Retina (tissue), 1 donor: ENCODE data around the gene THADA.
"Not testable (repeated sequence)": the region's sequence is repeated elsewhere in the genome, so short reads cannot be mapped to it uniquely, and the experiment has no call there.

Experiments
- DNase-seq: peaks from one replicate; pipeline ENCODE4 v3.0.0-alpha.2; 2016

THADA gene

GRCh38 chr2:43410055-43410604, 185.7 kb downstream of the THADA start:
- no peak for DNase-seq

GRCh38 chr2:43408407-43409160, 187.3 kb downstream of the THADA start:
- DNase-seq: no peak

DNA sequence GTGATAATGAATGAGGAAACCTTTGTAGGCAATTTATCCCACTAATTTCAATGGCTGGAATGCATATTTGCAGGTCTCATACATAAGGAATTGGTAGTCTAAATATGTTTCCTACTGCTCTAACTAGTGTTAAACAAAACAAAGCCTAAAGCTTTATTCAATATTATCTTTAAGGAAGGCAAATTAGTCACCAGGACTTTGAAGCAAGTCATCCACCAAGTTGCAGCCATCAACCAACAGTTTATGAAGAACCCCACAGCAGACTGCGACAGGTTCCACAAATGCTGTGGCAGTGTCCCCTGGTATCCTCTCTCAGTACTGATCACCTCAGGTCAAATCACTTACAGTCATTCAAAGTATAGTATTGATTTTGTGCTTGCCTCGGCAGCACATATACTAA, 187.9 kb downstream of the THADA start:
- DNase-seq: no peak

GRCh38 chr2:43406651-43407279, 189.1 kb downstream of the THADA start:
- DNase-seq: no peak

DNA sequence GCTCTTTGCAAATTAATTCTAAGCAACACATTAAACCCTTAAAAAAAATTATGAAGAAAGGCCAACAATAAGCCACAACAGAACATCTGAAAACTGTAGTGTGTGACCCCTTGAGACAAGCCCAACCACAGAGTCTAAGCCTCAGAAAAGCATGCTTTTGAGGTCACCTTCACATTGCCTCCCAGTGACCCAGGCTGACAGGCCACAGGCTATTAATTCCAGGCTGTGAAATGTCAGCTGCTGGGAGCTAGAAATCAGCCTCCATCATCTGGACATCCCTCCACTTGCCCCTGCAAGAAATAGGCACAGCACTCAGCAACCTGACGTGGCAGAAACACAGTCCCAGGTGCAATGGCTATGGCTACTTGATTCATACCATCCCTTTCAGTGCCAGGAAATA, 190.0 kb downstream of the THADA start:
- peak; percentile 11 for DNase-seq

GRCh38 chr2:43402452-43402937, 193.3 kb downstream of the THADA start:
- DNase-seq: no peak

GRCh38 chr2:43402002-43402401, 193.8 kb downstream of the THADA start:
- DNase-seq: no peak

DNA sequence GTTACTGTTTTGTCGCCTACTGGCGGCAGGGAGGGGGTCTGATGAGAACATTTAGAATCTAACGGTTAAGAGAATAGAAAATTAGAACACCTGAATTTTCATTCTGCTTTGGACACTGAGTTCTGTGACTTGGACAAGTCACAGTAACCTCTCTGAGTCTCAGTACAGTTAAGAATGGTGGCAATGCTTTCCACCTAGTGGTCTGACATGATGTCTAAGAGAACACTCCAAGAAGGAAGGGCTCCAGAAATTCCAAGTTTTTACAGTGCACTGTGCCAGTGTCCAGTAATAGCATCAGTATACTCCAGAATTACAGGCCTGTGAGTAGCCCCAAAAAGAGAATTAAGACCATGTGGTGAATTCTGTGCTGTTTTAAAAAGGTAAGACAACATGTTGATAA, 195.3 kb downstream of the THADA start:
- DNase-seq: no peak

DNA sequence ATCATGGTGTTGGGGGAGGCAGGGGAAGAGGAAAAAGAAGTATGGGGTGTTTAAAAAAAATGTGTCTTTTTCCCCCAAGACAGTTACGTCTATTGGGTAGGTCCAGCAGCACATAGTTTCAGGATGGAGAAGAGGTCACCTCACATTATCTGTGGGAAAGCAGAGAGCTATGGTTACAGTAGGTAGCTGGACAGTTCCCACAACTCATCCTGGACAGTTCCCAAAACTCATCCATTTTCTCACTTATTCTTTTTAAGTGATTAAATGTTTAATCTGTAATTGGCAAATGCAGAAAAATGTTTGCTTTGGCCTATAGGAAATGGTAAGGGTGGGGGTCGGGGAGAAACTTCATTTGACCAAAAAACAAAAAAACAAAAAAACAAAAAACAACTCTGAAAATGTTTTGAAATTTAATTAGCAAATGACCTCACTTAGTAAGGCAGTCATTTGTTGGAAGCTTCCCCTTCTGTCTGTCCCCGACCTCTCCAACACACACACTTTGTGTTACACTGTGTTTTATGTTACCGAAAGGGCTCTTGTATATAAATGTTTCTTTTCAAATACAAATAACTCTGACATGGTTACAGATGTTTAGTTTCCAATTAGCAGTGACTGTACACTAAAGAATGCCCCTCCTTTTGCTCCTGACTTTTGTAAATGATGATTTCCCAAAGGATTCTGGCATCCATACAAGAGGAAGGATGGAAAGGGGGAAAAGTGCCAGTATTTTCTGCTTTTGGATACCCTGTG, 196.1 kb downstream of the THADA start:
- no peak for DNase-seq

DNA sequence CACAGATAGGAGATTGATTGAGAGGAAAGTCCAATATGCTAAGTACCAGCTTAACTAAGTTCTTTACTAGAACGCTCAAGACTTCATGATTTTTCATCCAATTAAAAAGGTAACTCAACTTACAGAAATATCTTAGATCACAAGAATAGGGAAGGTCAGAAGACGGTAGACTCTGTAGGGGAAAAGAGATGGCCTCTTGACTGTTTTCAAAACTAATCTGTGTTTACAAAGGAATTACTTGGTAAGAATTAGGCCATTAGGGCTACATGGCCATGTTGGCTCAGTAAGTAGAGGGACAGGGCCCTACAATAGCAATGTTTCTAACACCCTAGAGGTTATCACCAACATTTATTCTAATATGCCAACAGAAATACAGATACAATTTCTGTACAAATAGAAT, 196.7 kb downstream of the THADA start:
- no peak for DNase-seq

- DNase-seq: no peak
Observed at GRCh38 chr2:43397821-43398220, 198.0 kb downstream of the THADA start.

DNA sequence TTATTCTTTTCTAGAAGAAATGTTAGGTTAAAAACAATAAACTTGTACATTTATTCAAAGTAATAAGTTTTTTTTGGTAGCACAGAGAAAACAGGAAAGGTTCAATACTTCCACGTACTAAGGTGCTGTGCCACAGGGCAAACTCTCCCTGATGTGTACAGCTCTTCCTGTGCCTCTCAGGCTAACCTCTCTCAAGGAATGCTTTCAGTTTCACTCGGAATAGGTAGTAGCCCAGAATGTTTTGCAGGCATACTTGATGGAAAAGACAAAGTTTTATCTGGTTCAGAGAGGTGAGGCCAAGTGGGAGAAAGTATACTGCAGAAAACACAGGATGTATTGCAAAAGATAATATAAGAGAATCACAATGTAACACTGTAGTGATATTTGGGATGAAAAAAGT, 198.4 kb downstream of the THADA start:
- DNase-seq: no peak

DNA sequence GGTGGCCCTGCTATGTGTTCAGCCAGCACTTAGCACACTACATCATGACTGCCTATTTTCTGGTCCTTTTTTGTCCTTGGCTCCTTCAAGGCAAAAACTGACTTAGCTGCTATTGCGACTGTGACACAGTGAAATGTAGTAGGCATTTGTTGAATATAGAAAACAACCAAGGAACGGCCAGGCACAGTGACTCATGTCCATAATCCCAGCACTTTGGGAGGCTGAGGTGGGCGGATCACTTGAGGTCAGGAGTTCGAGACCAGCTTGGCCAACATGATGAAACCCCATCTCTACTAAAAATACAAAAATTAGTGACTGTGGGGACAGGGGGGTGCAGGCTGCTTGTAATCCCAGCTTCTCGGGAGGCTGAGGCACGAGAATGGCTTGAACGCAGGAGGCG, 199.5 kb downstream of the THADA start:
- DNase-seq: not testable (repeated sequence)

DNA sequence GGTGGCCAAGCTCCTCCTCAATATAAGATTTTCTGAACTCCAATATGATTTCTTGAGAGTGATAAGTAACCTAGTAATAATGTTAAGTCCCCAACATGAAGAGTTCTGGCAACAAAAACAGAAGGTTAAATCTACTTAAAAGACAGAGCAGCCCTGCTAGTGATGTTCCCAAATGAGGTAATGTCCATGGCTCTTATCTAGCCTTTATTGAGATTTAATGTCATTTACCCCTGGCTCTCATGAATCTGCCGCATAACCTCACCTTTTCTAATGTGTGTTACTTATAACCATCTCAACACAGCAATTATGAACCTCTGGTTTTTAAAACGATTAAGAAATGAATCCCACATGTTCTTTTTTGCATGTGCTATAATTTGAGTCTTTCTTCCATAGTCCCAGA, 201.9 kb downstream of the THADA start:
- no peak for DNase-seq

- no peak for DNase-seq
Observed at GRCh38 chr2:43391878-43392215, 204.0 kb downstream of the THADA start.

DNA sequence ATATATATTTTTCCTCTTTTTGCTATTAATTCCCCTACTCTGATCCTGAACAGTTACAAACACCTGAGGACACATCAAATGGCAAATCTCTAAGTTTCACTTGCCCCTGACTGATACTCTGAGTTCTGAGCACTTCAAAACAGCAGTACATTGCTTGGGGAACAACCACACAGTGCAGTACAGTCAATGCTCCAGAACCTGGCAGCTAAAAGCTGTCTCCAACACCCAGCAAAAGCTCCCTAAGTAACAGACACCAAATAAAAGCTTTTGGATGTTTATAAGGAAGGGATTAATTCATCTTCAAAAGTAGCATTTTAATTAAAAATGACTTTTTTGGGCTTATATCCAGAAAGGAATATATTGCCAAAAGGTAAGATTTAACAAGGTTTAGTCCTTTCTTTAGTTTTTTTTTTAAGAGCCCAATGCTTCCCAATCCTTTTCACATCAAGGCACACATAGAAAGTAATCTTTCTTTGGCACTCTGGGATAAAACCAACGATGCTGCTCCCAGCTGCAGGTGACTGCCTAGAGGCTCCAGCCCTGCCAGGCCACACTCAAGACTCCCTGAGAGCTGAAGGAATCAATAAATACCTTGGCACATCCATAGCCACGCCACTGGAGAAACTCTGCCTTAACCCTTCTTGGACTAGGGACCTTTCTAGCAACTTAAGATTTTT, 204.5 kb downstream of the THADA start:
- DNase-seq: no peak

GRCh38 chr2:43389581-43390466, 206.0 kb downstream of the THADA start:
- DNase-seq: no peak

DNA sequence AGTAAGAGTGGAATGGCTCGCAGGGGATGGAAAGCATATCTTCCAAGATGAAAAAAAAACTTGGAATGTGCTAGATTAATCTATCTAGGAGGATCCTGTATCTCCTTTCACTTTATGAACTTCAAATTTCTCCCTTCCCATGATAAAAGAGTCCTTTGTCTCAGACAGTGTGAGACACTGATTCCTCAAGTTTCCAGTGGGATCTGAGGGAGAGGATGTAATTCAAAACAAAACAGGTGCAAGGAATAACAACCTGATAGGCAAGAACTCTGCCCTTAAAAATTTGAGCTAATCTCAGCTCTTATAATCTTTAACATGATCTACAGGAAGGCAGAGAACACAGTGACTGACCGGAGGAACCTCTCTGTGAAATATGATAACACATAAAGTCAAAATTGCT, 207.5 kb downstream of the THADA start:
- DNase-seq: no peak

GRCh38 chr2:43387092-43388062, 208.5 kb downstream of the THADA start:
- DNase-seq: no peak

DNA sequence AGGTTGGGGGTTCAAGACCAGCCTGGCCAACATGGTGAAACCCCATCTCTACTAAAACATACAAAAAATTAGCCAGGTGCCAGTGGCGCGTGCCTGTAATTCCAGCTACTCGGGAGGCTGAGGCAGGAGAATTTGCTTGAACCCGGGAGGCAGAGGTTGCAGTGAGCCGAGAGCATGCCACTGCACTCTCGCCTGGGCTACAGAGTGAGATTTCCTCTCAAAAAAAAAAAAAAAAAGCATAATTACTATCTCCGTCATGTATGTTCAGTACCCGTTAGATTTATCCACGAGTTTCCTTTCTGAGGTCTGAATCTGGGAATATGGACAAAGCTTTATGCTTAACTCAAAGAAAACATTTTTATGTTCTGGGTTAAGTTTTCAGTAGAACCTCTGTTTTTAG, 209.2 kb downstream of the THADA start:
- DNase-seq: not testable (repeated sequence)

GRCh38 chr2:43384143-43384542, 211.7 kb downstream of the THADA start:
- no peak for DNase-seq
